Measurements from ENCODE around the gene OR52B4. TPM values are rescaled to one million over a fixed set of nuclear protein-coding genes. Genes with fewer than 3 reads are reported as not detected.
"Not testable (repeated sequence)": the region's sequence is repeated elsewhere in the genome, so short reads cannot be mapped to it uniquely, and the experiment has no call there.

OR52B4 gene
- not detected for total RNA-seq
- long read RNA-seq: 0 reads

DNA sequence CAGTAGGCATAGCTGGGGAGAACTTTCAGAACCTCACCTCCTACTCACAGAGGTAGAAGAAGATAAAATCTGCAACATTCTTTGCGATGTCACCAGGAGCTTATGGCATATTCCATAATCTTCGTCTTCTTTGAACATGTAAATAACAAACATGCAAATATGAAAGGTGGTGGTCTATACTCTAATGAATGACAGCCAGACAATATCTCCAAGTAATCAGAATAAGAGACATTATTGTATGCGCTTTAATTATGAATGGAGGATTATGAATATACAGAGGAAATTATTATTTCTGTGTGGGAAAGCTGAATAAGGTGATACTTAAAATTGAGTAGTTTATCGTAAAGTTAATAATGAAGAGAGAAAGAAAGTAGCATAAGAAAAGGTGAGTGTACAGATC lies at the start of gene OR52B4:
Gene OR52B4 (minus strand): TSS at position 101 of the 400 bp plus-strand sequence. CDS start 91 bp downstream, at position 10.
- no peak for DNase-seq (ENCODE audit: low spot score)

DNA sequence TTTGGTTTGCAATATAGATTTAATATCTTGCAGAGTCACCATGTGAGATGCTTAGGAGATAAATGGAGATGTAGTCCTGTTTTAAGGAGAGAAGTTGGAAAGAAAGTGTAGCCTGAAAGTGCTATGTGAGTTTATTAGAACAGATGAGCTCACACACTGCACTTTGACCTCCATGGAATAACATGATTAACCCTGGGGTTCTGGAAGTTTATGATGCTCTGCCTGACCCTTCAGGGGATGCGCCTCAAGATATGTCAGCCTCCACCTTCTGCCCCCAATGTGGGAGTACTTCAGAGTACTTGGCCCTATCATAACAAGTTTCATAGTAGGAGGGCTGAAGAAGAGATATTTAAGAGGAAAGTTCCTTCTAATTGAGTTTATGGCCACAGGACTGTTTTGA lies 48.6 kb upstream of the OR52B4 start:
- no peak for DNase-seq (ENCODE audit: low spot score)

DNA sequence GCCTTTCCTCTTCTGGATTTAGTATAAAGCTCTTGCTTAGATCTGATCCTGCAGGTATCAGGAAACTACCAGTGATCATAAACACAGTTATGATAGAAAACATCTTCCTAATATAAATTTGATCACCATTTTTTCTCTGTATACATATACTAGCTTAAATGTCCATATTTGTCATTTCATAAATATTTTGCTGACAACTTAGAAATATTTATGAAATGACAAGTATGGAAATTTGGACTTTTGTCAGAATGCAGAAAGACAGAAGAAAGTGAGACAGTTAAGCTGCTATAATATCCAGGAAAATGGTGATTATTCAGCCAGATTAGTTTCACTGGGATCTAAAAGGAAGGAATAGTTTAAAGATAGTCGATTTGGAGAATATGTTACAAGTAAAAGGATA lies 48.1 kb upstream of the OR52B4 start:
- no peak for DNase-seq (ENCODE audit: low spot score)

DNA sequence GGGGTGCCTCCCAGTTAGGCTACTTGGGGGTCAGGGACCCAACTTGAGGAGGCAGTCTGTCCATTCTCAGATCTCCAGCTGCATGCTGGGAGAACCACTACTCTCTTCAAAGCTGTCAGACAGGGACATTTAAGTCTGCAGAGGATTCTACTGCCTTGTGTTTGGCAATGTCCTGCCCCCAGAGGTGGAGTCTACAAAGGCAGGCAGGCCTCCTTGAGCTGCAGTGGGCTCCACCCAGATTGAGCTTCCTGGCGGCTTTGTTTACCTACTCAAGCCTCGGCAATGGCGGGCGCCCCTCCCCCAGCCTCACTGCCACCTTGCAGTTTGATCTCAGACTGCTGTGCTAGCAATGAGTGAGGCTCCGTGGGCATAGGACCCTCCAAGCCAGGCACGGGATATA lies 38.0 kb upstream of the OR52B4 start:
- DNase-seq (ENCODE audit: low spot score): not testable (repeated sequence)

DNA sequence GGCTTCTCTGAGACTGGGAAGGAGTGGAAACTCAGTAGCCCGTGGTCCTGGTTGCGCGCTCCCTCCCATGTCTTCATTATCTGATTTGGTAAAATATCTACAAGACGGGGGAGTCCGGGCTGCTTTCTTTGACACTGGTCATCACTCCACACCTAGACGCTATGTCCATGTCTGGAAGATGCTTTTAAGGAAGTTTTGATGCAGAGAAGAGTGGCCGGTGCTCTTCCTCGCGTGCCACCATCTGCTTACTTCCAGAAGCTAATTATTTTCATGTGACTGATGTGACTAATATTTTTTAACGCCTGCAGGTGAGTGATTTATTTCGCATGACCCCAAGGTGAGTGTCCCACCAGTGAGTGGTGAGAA lies 25.7 kb upstream of the OR52B4 start:
- DNase-seq (ENCODE audit: low spot score): no peak

- DNase-seq (ENCODE audit: low spot score): no peak
Observed at GRCh38 chr11:4393209-4393857, 25.1 kb upstream of the OR52B4 start, which contains the start of gene TRIM21. TRIM21 (minus strand) TSS chr11:4393702; CDS start chr11:4390409, 3,293 bp downstream.

- no peak for DNase-seq (ENCODE audit: low spot score)
Observed at GRCh38 chr11:4388221-4388620, 20.0 kb upstream of the OR52B4 start.

- DNase-seq (ENCODE audit: low spot score): no peak
Observed at GRCh38 chr11:4385978-4386740, 18.0 kb upstream of the OR52B4 start.

DNA sequence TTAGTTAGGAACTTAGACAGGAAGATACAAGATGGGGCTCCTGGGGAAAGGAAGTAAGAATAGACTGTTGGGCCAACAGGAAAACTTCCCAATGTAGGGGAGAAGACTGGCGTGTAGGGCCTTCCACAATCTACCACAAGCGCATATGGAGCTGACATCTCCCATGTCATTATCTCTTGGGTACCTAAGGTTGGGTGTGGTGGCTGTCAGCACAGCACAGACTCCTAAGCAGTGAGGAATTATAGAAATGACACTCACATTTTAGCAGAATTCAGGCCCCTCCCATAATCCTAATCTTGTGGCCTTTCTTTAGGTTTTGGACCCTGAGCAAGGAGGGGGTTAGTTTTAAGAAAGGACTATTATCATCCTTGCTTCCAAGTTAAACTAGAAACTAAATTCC lies 13.7 kb upstream of the OR52B4 start:
- no peak for DNase-seq (ENCODE audit: low spot score)

- no peak for DNase-seq (ENCODE audit: low spot score)
Observed at GRCh38 chr11:4375431-4376140, 7.4 kb upstream of the OR52B4 start.

GRCh38 chr11:4370166-4370565 lies 2.0 kb upstream of the OR52B4 start:
- DNase-seq (ENCODE audit: low spot score): no peak

GRCh38 chr11:4348142-4348541 lies 20.0 kb downstream of the OR52B4 start:
- DNase-seq (ENCODE audit: low spot score): not testable (repeated sequence)

DNA sequence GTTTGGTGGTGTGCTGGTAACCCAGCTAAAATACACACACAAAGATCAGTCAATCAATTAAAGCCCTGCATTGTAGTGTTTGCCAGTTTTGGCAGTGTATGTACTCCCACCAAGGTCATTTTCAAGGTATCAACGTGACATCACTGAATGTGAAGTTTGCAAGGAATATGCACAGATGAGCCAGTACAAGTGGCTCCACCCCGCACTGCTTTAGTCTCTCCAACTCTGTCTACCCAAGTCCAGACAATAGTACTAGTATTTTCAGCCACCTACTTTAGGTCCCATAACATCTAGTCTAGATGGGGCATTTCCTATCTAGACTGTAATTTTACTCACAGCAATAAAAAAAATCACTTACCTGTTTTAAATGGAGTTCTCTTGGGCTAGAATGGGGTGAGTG lies 22.8 kb downstream of the OR52B4 start:
- DNase-seq (ENCODE audit: low spot score): not testable (repeated sequence)

DNA sequence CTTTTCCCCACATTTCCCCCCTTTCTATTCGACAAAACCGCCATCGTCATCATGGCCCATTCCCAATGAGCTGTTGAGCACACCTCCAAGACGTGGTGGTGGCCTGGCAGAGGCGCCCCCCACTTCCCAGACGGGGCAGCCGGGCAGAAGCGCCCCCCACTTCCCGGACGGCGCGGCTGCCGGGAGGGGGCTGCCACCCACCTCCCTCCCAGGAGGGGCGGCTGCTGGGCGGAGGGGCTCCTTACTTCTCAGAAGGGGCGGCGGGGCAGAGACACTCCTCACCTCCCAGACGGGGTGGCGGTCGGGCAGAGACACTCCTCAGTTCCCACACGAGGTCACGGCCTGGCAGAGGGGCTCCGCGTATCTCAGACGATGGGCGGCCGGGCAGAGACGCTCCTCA lies 33.8 kb downstream of the OR52B4 start:
- not testable (repeated sequence) for DNase-seq (ENCODE audit: low spot score)

Other genes starting within 250 kb of the OR52B4 start
- 18.4 TPM for gene TRIM21, start 25.3 kb upstream of the OR52B4 start, total RNA-seq
- not detected for gene OR52K2, start 80.9 kb upstream of the OR52B4 start, total RNA-seq
- gene OR52K1, start 114.3 kb upstream of the OR52B4 start, total RNA-seq: not detected
- gene OR52M1, start 176.8 kb upstream of the OR52B4 start, total RNA-seq: not detected
- not detected for gene OR52I2, start 213.4 kb upstream of the OR52B4 start, total RNA-seq
- not detected for gene OR52I1, start 225.7 kb upstream of the OR52B4 start, total RNA-seq
- 4.2 TPM for gene TRIM68, start 239.8 kb upstream of the OR52B4 start, total RNA-seq

Data from mesenteric fat pad (tissue), 1 donor.